GM23248 (cell line): ENCODE results near the gene STX5. TPM values are rescaled to one million over a fixed set of nuclear protein-coding genes. Genes with fewer than 3 reads are reported as not detected.

ENCODE experiments used
- DNase-seq: peaks from one replicate; pipeline ENCODE4 v3.0.0-alpha.2; 2015
- H2AFZ ChIP-seq: fragments of 200-600 bp; sonication (generic); 2 replicates; pipeline ENCODE4 v1.6.1; 2016; ENCODE audit warnings: antibody characterized with exemption
- H3F3A ChIP-seq: fragments of 200-600 bp; sonication (generic); 2 replicates; pipeline ENCODE4 v1.6.1; 2016; ENCODE audit warnings: mild to moderate bottlenecking, antibody characterized with exemption, mixed run types; ENCODE audit not compliant: insufficient read depth
- H3K27ac ChIP-seq: fragments of 200-600 bp; sonication (generic); 2 replicates; pipeline ENCODE4 v1.5.1; 2016; ENCODE audit warnings: mild to moderate bottlenecking
- H3K27me3 ChIP-seq: fragments of 200-600 bp; sonication (generic); replicated peaks from 2 replicates; pipeline ENCODE4 v1.6.1; 2016; ENCODE audit warnings: mild to moderate bottlenecking; ENCODE audit not compliant: insufficient read depth
- H3K36me3 ChIP-seq: fragments of 200-600 bp; sonication (generic); 2 replicates; pipeline ENCODE4 v1.6.1; 2016; ENCODE audit warnings: low read depth, mild to moderate bottlenecking
- H3K4me1 ChIP-seq: fragments of 200-600 bp; sonication (generic); 2 replicates; pipeline ENCODE4 v1.6.1; 2016; ENCODE audit warnings: mild to moderate bottlenecking; ENCODE audit not compliant: insufficient read depth
- H3K4me2 ChIP-seq: fragments of 200-600 bp; sonication (generic); one replicate; pipeline ENCODE4 v1.6.1; 2016; ENCODE audit warnings: mild to moderate bottlenecking; ENCODE audit not compliant: unreplicated experiment
- H3K4me3 ChIP-seq: fragments of 200-600 bp; sonication (generic); 2 replicates; pipeline ENCODE4 v1.5.1; 2016; ENCODE audit warnings: mild to moderate bottlenecking
- H3K79me2 ChIP-seq: fragments of 200-600 bp; sonication (generic); 2 replicates; pipeline ENCODE4 v1.6.1; 2016; ENCODE audit warnings: mild to moderate bottlenecking; ENCODE audit not compliant: insufficient read depth
- H3K9ac ChIP-seq: fragments of 200-600 bp; sonication (generic); 2 replicates; pipeline ENCODE4 v1.6.1; 2016; ENCODE audit warnings: mild to moderate bottlenecking
- H3K9me2 ChIP-seq: fragments of 200-600 bp; sonication (generic); 2 replicates; pipeline ENCODE4 v1.6.1; 2016; ENCODE audit warnings: mixed run types, mild to moderate bottlenecking, moderate library complexity; ENCODE audit not compliant: insufficient read depth
- H3K9me3 ChIP-seq: fragments of 200-600 bp; sonication (generic); one replicate; pipeline ENCODE4 v1.6.1; 2017; ENCODE audit warnings: low read depth
- H4K20me1 ChIP-seq: fragments of 200-600 bp; sonication (generic); 2 replicates; pipeline ENCODE4 v1.6.0; 2016; ENCODE audit not compliant: insufficient read depth
- EZH2 ChIP-seq: fragments of 200-600 bp; sonication (generic); IDR thresholded peaks from 2 replicates; pipeline ENCODE4 v1.6.1; 2018; ENCODE audit warnings: antibody characterized with exemption, mild to moderate bottlenecking; ENCODE audit not compliant: insufficient read depth, poor library complexity, severe bottlenecking
- EZH2phosphoT487 ChIP-seq: fragments of 200-600 bp; sonication (generic); IDR thresholded peaks from 2 replicates; pipeline ENCODE4 v1.6.1; 2018; ENCODE audit warnings: antibody characterized with exemption, moderate library complexity, mild to moderate bottlenecking, low read depth; ENCODE audit not compliant: insufficient read depth
- WGBS, 2 experiments: methylation state at CpG; one replicate each; pipeline ENCODE4 v1.1.6; 2015 to 2017; ENCODE audit warnings: low lambda C conversion rate in 2 of 2, low coverage in 1 of 2; ENCODE audit errors: missing lambda C conversion rate in 2 of 2; 5-methylcytosine and 5-hydroxymethylcytosine counted together
- in situ Hi-C: fragments of 300-500 bp; cut with MboI; formaldehyde crosslinking; loops from 2 replicates; pipeline ENCODE4 v1.15.0; 2020
- polyA plus RNA-seq: library from polyadenylated mRNA; unstranded; fragments of >200 nt; fragmentation: Nextera tagmentation; extraction: Ambion mirVana; gene quantifications from 2 replicates; pipeline ENCODE4 v1.2.1, GENCODE V29; 2016
- total RNA-seq: library from RNA; depleted of rRNA; stranded (reverse); fragments of >200 nt; shearing (Covaris generic); gene quantifications from 2 replicates; pipeline ENCODE4 v1.2.3, GENCODE V29; 2014

The STX5 gene
- total and polyA plus RNA-seq, 2 experiments from 2014 or later = 34.0 to 43.9 TPM

- Histone ChIP-seq H3K4me2 (peak overlapping the region; percentile 89), H3K79me2 (peaks cover 36% of the 10 kb centered on the region), H3K27ac (peak overlapping the region; percentile 99), H3K27me3 (no peaks in the 10 kb centered on the region), H3K36me3 (peaks cover 27% of the 10 kb centered on the region), H3K9me3 (no peaks in the 10 kb centered on the region), H3K4me3 (peak overlapping the region; percentile 93), H4K20me1 (peaks cover 4% of the 10 kb centered on the region; the same call in 1 of the 2 replicates), H3K4me1 (peaks cover 27% of the 10 kb centered on the region), H3K9me2 (no peaks in the 10 kb centered on the region), H2AFZ (peak overlapping the region; percentile 35), H3K9ac (peak overlapping the region; percentile 100), H3F3A (peaks cover 39% of the 10 kb centered on the region)
- TF ChIP-seq EZH2phosphoT487 (no peak), EZH2 (no peak)
- 23 to 24% methylated on average over 7 of the region's 7 CpGs for WGBS, 2 experiments
- in situ Hi-C loops = no loop called here
- peak; percentile 52 for DNase-seq
These were observed 47.6 kb upstream of the STX5 start for GRCh38 chr11:62879235-62879978.

GRCh38 chr11:62876712-62877111 is 44.9 kb upstream of the STX5 start:
- 95 to 98% methylated on average over 6 of the region's 6 CpGs for WGBS, 2 experiments
- Histone ChIP-seq H3K9me3 (no peaks in the 10 kb centered on the region), H3K4me1 (peaks cover 13% of the 10 kb centered on the region), H3K4me3 (no peak overlapping the region), H2AFZ (no peak overlapping the region), H3K79me2 (peaks cover 9% of the 10 kb centered on the region), H4K20me1 (no peaks in the 10 kb centered on the region), H3K27ac (no peak overlapping the region), H3K9me2 (no peaks in the 10 kb centered on the region), H3K4me2 (no peak overlapping the region), H3K27me3 (no peaks in the 10 kb centered on the region), H3K9ac (no peak overlapping the region), H3K36me3 (peaks cover under 1% of the 10 kb centered on the region; the same call in 1 of the 2 replicates), H3F3A (peaks cover 15% of the 10 kb centered on the region)
- TF ChIP-seq EZH2 = no peak
- TF ChIP-seq EZH2phosphoT487 = no peak
- no peak for DNase-seq
- in situ Hi-C loops = no loop called here

GRCh38 chr11:62875698-62876478 is 44.0 kb upstream of the STX5 start:
- TF ChIP-seq EZH2 = no peak
- TF ChIP-seq EZH2phosphoT487 = no peak
- no peaks in the 10 kb centered on the region for H3K27me3 ChIP-seq
- H3K79me2 ChIP-seq = 0 out of 2 replicates have a peak, but pooled peaks cover 7% of the 10 kb centered on the region
- peaks cover 15% of the 10 kb centered on the region for H3F3A ChIP-seq
- whole genome bisulfite sequencing, 2 experiments = 92 to 94% methylated on average over 7 of the region's 7 CpGs
- no peaks in the 10 kb centered on the region for H3K9me2 ChIP-seq
- H3K9me3 ChIP-seq = no peaks in the 10 kb centered on the region
- no peaks in the 10 kb centered on the region for H3K36me3 ChIP-seq
- no peak overlapping the region for H2AFZ ChIP-seq
- in situ Hi-C loops = no loop called here
- H3K27ac ChIP-seq = no peak overlapping the region
- H4K20me1 ChIP-seq = no peaks in the 10 kb centered on the region
- no peak for DNase-seq
- peaks cover 13% of the 10 kb centered on the region for H3K4me1 ChIP-seq
- no peak overlapping the region for H3K9ac ChIP-seq
- no peak overlapping the region for H3K4me3 ChIP-seq
- H3K4me2 ChIP-seq = no peak overlapping the region

- Histone ChIP-seq H4K20me1 (no peaks in the 10 kb centered on the region), H3K4me3 (no peak overlapping the region), H3K36me3 (no peaks in the 10 kb centered on the region), H3F3A (peaks cover 13% of the 10 kb centered on the region), H3K4me1 (peaks cover 11% of the 10 kb centered on the region), H3K9ac (no peak overlapping the region), H3K79me2 (0 out of 2 replicates have a peak, but pooled peaks cover 7% of the 10 kb centered on the region), H3K27me3 (no peaks in the 10 kb centered on the region), H3K9me3 (no peaks in the 10 kb centered on the region), H3K27ac (no peak overlapping the region), H3K9me2 (no peaks in the 10 kb centered on the region), H2AFZ (no peak overlapping the region), H3K4me2 (no peak overlapping the region)
- DNase-seq = no peak
- WGBS, 2 experiments = 96 to 99% methylated on average over 7 of the region's 7 CpGs
- in situ Hi-C loops = no loop called here
- TF ChIP-seq EZH2 (no peak), EZH2phosphoT487 (no peak)
These were observed 43.0 kb upstream of the STX5 start for GRCh38 chr11:62874851-62875250.
